ENCODE data around the gene CDH3.

DNA sequence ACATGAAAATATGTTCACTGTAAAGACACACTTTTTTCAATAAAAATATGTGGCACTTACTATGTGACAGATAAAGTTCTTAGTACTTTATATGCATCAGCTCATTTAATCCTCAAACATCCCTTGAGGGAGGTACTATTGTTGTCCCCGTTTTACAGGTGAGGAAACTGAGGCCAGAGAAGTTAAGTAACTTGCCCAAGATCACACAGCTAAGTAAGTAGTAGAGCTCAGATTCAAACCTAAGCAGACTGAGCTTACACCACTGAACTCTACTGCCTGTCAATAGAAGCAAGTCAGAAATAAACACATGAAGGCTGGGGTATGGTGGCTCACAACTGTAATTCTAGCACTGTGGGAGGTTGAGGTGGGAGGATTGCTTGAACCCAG lies 13.9 kb downstream of the CDH3 start:
- TF ChIP-seq, protein P1, sequence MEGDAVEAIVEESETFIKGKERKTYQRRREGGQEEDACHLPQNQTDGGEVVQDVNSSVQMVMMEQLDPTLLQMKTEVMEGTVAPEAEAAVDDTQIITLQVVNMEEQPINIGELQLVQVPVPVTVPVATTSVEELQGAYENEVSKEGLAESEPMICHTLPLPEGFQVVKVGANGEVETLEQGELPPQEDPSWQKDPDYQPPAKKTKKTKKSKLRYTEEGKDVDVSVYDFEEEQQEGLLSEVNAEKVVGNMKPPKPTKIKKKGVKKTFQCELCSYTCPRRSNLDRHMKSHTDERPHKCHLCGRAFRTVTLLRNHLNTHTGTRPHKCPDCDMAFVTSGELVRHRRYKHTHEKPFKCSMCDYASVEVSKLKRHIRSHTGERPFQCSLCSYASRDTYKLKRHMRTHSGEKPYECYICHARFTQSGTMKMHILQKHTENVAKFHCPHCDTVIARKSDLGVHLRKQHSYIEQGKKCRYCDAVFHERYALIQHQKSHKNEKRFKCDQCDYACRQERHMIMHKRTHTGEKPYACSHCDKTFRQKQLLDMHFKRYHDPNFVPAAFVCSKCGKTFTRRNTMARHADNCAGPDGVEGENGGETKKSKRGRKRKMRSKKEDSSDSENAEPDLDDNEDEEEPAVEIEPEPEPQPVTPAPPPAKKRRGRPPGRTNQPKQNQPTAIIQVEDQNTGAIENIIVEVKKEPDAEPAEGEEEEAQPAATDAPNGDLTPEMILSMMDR (IDR thresholded peaks at IDR 0.05) = no peak
- TF ChIP-seq POLR2A (IDR thresholded peaks at IDR 0.05) = no peak

Data from body of pancreas (tissue), 4 donors.